HepG2 (cell line): ENCODE results near the gene HAGHL. TPM values are rescaled to one million over a fixed set of nuclear protein-coding genes. Genes with fewer than 3 reads are reported as not detected.

Source experiments
- AKAP8 ChIP-seq: sonication (generic); formaldehyde crosslinking; IDR thresholded peaks from 2 replicates; pipeline ENCODE4 v1.5.1; 2020; ENCODE audit warnings: mild to moderate bottlenecking, missing genetic modification reagents
- CREB1 ChIP-seq, 2 experiments: fragments of 450-650 bp in 1 of 2; IDR thresholded peaks; 2 replicates each; pipeline ENCODE4 v1.6.1; 2016 to 2017; ENCODE audit warnings: control low read depth in 1 of 2, mild to moderate bottlenecking in 1 of 2, missing compliant biosample characterization in 1 of 2, missing genetic modification characterization in 1 of 2
- SRY ChIP-seq: sonication (generic); formaldehyde crosslinking; IDR thresholded peaks from 2 replicates; pipeline ENCODE4 v1.8.0; 2022; ENCODE audit warnings: mild to moderate bottlenecking, missing genetic modification reagents
- ZBTB20 ChIP-seq: sonication (generic); formaldehyde crosslinking; IDR thresholded peaks from 2 replicates; pipeline ENCODE4 v1.8.1; 2023; ENCODE audit warnings: missing genetic modification reagents, low read depth, mild to moderate bottlenecking, borderline replicate concordance
- ZBTB7A ChIP-seq: sonication (generic); formaldehyde crosslinking; IDR thresholded peaks from 2 replicates; pipeline ENCODE4 v1.8.0; 2022; ENCODE audit warnings: mild to moderate bottlenecking, missing genetic modification reagents
- ZFP41 ChIP-seq: sonication (generic); formaldehyde crosslinking; IDR thresholded peaks from 2 replicates; pipeline ENCODE4 v1.4.0; 2020; ENCODE audit warnings: mild to moderate bottlenecking, missing genetic modification reagents, borderline replicate concordance
- ZNF143 ChIP-seq: sonication (generic); formaldehyde crosslinking; IDR thresholded peaks from 2 replicates; pipeline ENCODE4 v1.4.0; 2020; ENCODE audit warnings: missing genetic modification reagents
- polyA plus RNA-seq, 8 experiments: library from polyadenylated mRNA; depleted of rRNA in 3 of 8; stranded (reverse) in 7 of 8; unstranded in 1 of 8; fragments of >200 nt; fragmentation: Illumina TruSeq in 4 of 8; extraction: Trizol in 4 of 8; gene quantifications; 2 replicates each; pipeline versions ENCODE4 v1.2.1 to v1.2.3, GENCODE V29; 2011 to 2016; ENCODE audit warnings: low read depth in 4 of 8, missing spikeins in 1 of 8, mixed read lengths in 1 of 8; ENCODE audit not compliant: insufficient read depth in 1 of 8
- total RNA-seq, 5 experiments: library from RNA; depleted of rRNA; stranded (reverse); fragments of >200 nt; fragmentation: Illumina TruSeq; extraction: Trizol; gene quantifications; 2 replicates each; pipeline ENCODE4 v1.2.3, GENCODE V29; 2016; ENCODE audit warnings: low read depth in 1 of 5
- TF ChIP-seq, protein P1 (sequence below): IDR thresholded peaks from 2 replicates; pipeline ENCODE4 v1.6.1; 2016; ENCODE audit warnings: mild to moderate bottlenecking
- TF ChIP-seq, protein P2 (sequence below): sonication (generic); formaldehyde crosslinking; IDR thresholded peaks from 2 replicates; pipeline ENCODE4 v1.4.0; 2020; ENCODE audit warnings: missing genetic modification reagents
- TF ChIP-seq, protein P3 (sequence below): sonication (generic); formaldehyde crosslinking; IDR thresholded peaks from 2 replicates; pipeline ENCODE4 v1.5.0; 2020; ENCODE audit warnings: mild to moderate bottlenecking, missing genetic modification reagents, borderline replicate concordance
- TF ChIP-seq, protein P4 (sequence below): sonication (generic); formaldehyde crosslinking; IDR thresholded peaks from 2 replicates; pipeline ENCODE4 v1.5.0; 2020; ENCODE audit warnings: mild to moderate bottlenecking, missing genetic modification reagents
- TF ChIP-seq, protein P5 (sequence below): sonication (generic); formaldehyde crosslinking; IDR thresholded peaks from 2 replicates; pipeline ENCODE4 v1.4.0; 2020; ENCODE audit warnings: missing genetic modification reagents

HAGHL gene
- total and polyA plus RNA-seq, 2 of the 13 experiments (the other 11 are each of a cell fraction or from before 2014, with no cell fraction given): 3.4 to 8.4 TPM

DNA sequence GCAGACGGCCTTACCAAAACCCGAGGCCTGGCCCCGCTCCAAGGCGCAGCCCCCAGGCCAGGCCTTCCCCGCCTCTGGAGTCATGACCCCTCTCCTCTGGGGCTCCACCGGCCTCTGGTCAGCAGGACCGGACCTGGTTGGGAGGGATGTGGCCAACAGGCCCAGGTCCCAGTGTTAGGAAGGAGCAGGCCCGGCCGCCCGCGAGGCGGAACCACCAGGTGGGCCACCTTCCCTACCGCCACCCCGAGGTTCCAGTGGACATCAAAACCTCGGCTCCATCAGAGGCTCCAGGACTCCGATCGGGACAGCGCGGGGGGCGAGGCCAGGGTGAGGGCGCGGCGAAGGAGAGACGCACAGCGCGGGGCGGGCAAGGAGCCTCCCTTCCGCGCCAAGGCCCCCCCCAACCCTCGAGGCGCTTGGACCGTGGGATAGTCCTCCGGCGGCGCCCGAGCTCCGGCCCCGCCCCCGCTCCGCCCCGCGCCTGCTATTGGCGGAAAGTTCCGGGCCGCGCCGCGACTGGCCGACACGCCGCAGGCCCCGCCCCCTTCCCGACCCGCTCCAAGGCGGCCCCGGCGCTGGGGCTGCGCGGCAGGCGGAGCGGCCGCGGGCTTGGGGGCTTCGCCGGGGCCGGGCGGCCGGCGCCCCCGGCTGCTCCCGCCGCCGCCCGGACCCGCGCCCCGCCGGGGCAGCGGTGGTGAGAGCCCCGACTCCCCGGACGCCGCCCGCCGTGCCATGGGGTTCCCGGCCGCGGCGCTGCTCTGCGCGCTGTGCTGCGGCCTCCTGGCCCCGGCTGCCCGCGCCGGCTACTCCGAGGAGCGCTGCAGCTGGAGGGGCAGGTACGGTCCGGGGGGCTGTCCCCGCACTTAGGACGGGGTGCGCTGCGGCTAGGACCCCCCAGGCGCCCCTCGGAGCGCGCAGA is 12.1 kb upstream of the HAGHL start, which contains the start of gene METRN (continued):
- TF ChIP-seq, protein P1, sequence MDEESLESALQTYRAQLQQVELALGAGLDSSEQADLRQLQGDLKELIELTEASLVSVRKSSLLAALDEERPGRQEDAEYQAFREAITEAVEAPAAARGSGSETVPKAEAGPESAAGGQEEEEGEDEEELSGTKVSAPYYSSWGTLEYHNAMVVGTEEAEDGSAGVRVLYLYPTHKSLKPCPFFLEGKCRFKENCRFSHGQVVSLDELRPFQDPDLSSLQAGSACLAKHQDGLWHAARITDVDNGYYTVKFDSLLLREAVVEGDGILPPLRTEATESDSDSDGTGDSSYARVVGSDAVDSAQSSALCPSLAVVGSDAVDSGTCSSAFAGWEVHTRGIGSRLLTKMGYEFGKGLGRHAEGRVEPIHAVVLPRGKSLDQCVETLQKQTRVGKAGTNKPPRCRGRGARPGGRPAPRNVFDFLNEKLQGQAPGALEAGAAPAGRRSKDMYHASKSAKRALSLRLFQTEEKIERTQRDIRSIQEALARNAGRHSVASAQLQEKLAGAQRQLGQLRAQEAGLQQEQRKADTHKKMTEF (CRISPR knock-in tag): no peak
- TF ChIP-seq ZBTB20 (no peak), CREB1 (IDR thresholded peaks at IDR 0.05) (no peak), CREB1 (CRISPR knock-in tag; IDR thresholded peaks at IDR 0.05) (no peak), AKAP8 (no peak), ZFP41 (no peak), SRY (CRISPR knock-in tag) (0 out of 2 replicates have a peak, but pooled peaks have one; percentile 22), ZBTB7A (CRISPR knock-in tag) (no peak), ZNF143 (CRISPR knock-in tag) (no peak)
- TF ChIP-seq, protein P2, sequence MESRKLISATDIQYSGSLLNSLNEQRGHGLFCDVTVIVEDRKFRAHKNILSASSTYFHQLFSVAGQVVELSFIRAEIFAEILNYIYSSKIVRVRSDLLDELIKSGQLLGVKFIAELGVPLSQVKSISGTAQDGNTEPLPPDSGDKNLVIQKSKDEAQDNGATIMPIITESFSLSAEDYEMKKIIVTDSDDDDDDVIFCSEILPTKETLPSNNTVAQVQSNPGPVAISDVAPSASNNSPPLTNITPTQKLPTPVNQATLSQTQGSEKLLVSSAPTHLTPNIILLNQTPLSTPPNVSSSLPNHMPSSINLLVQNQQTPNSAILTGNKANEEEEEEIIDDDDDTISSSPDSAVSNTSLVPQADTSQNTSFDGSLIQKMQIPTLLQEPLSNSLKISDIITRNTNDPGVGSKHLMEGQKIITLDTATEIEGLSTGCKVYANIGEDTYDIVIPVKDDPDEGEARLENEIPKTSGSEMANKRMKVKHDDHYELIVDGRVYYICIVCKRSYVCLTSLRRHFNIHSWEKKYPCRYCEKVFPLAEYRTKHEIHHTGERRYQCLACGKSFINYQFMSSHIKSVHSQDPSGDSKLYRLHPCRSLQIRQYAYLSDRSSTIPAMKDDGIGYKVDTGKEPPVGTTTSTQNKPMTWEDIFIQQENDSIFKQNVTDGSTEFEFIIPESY (CRISPR knock-in tag): peak; percentile 86; the same call in 1 of the 2 replicates
- TF ChIP-seq, protein P3, sequence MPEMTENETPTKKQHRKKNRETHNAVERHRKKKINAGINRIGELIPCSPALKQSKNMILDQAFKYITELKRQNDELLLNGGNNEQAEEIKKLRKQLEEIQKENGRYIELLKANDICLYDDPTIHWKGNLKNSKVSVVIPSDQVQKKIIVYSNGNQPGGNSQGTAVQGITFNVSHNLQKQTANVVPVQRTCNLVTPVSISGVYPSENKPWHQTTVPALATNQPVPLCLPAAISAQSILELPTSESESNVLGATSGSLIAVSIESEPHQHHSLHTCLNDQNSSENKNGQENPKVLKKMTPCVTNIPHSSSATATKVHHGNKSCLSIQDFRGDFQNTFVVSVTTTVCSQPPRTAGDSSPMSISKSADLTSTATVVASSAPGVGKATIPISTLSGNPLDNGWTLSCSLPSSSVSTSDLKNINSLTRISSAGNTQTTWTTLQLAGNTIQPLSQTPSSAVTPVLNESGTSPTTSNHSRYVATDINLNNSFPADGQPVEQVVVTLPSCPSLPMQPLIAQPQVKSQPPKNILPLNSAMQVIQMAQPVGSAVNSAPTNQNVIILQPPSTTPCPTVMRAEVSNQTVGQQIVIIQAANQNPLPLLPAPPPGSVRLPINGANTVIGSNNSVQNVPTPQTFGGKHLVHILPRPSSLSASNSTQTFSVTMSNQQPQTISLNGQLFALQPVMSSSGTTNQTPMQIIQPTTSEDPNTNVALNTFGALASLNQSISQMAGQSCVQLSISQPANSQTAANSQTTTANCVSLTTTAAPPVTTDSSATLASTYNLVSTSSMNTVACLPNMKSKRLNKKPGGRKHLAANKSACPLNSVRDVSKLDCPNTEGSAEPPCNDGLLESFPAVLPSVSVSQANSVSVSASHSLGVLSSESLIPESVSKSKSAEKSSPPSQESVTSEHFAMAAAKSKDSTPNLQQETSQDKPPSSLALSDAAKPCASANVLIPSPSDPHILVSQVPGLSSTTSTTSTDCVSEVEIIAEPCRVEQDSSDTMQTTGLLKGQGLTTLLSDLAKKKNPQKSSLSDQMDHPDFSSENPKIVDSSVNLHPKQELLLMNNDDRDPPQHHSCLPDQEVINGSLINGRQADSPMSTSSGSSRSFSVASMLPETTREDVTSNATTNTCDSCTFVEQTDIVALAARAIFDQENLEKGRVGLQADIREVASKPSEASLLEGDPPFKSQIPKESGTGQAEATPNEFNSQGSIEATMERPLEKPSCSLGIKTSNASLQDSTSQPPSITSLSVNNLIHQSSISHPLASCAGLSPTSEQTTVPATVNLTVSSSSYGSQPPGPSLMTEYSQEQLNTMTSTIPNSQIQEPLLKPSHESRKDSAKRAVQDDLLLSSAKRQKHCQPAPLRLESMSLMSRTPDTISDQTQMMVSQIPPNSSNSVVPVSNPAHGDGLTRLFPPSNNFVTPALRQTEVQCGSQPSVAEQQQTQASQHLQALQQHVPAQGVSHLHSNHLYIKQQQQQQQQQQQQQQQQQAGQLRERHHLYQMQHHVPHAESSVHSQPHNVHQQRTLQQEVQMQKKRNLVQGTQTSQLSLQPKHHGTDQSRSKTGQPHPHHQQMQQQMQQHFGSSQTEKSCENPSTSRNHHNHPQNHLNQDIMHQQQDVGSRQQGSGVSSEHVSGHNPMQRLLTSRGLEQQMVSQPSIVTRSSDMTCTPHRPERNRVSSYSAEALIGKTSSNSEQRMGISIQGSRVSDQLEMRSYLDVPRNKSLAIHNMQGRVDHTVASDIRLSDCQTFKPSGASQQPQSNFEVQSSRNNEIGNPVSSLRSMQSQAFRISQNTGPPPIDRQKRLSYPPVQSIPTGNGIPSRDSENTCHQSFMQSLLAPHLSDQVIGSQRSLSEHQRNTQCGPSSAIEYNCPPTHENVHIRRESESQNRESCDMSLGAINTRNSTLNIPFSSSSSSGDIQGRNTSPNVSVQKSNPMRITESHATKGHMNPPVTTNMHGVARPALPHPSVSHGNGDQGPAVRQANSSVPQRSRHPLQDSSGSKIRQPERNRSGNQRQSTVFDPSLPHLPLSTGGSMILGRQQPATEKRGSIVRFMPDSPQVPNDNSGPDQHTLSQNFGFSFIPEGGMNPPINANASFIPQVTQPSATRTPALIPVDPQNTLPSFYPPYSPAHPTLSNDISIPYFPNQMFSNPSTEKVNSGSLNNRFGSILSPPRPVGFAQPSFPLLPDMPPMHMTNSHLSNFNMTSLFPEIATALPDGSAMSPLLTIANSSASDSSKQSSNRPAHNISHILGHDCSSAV: no peak
- TF ChIP-seq, protein P4, sequence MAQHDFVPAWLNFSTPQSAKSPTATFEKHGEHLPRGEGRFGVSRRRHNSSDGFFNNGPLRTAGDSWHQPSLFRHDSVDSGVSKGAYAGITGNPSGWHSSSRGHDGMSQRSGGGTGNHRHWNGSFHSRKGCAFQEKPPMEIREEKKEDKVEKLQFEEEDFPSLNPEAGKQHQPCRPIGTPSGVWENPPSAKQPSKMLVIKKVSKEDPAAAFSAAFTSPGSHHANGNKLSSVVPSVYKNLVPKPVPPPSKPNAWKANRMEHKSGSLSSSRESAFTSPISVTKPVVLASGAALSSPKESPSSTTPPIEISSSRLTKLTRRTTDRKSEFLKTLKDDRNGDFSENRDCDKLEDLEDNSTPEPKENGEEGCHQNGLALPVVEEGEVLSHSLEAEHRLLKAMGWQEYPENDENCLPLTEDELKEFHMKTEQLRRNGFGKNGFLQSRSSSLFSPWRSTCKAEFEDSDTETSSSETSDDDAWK: no peak
- TF ChIP-seq, protein P5, sequence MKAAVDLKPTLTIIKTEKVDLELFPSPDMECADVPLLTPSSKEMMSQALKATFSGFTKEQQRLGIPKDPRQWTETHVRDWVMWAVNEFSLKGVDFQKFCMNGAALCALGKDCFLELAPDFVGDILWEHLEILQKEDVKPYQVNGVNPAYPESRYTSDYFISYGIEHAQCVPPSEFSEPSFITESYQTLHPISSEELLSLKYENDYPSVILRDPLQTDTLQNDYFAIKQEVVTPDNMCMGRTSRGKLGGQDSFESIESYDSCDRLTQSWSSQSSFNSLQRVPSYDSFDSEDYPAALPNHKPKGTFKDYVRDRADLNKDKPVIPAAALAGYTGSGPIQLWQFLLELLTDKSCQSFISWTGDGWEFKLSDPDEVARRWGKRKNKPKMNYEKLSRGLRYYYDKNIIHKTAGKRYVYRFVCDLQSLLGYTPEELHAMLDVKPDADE: no peak
